Upper lobe of left lung (tissue), 6 donors: ENCODE data around the gene XNDC1N. TPM values are rescaled to one million over a fixed set of nuclear protein-coding genes. Genes with fewer than 3 reads are reported as not detected.

Experiments
- ATAC-seq, 2 donors: fragments of 200-7000 bp; cut with Tn5 transposase; one replicate each; pipeline ENCODE4 v1.9.1; 2022; ENCODE audit warnings: mild to moderate bottlenecking in 2 of 2, moderate library complexity in 2 of 2; ENCODE audit not compliant: low FRiP score in 2 of 2
- DNase-seq, 2 donors: peaks; one replicate each; pipeline ENCODE4 v3.0.0-alpha.2; 2019 to 2020
- H3K27ac ChIP-seq, 4 donors: fragments of 200-600 bp; sonication (generic); one replicate each; pipeline ENCODE4 v1.5.1; 2016 to 2019
- H3K27me3 ChIP-seq, 4 donors: fragments of 200-600 bp; sonication (generic); one replicate each; pipeline ENCODE4 v1.5.1; 2017 to 2019
- H3K36me3 ChIP-seq, 4 donors: fragments of 200-600 bp; sonication (generic); one replicate each; pipeline ENCODE4 v1.5.1; 2016 to 2019
- H3K4me1 ChIP-seq, 4 donors: fragments of 200-600 bp; sonication (generic); one replicate each; pipeline ENCODE4 v1.5.1; 2018 to 2019
- H3K4me3 ChIP-seq, 4 donors: fragments of 200-600 bp; sonication (generic); one replicate each; pipeline ENCODE4 v1.5.1; 2017 to 2019; ENCODE audit warnings: mild to moderate bottlenecking in 2 of 4, moderate library complexity in 1 of 4
- H3K9me3 ChIP-seq, 4 donors: fragments of 200-600 bp; sonication (generic); one replicate each; pipeline ENCODE4 v1.5.1; 2018 to 2019
- EP300 ChIP-seq, 4 donors: sonication (generic); formaldehyde crosslinking; IDR thresholded peaks; one replicate each; pipeline ENCODE4 v1.5.1; 2017; ENCODE audit warnings: antibody characterized with exemption in 4 of 4, control low read depth in 2 of 4
- POLR2A ChIP-seq, 4 donors: fragments of 450-650 bp; IDR thresholded peaks; one replicate each; pipeline ENCODE4 v1.5.1; 2016 to 2017; ENCODE audit warnings: antibody characterized with exemption in 4 of 4, mild to moderate bottlenecking in 2 of 4
- POLR2AphosphoS5 ChIP-seq, 2 donors: sonication (generic); formaldehyde crosslinking; IDR thresholded peaks; one replicate each; pipeline ENCODE4 v1.5.1; 2017; ENCODE audit warnings: antibody characterized with exemption in 2 of 2
- WGBS, 2 donors: methylation state at CpG; one replicate each; pipeline ENCODE4 v1.1.5; 2017 to 2018; 5-methylcytosine and 5-hydroxymethylcytosine counted together
- total RNA-seq, 6 donors: library from RNA; depleted of rRNA in 4 of 6; stranded (reverse); fragments of >200 nt in 4 of 6; gene quantifications; one replicate each; pipeline versions ENCODE4 v1.1.0 to v1.2.1, GENCODE V29; 2016 to 2021
- TF ChIP-seq, protein P1 (sequence below), 6 experiments: fragments of 450-650 bp in 4 of 6; fragments of 200-600 bp in 2 of 6; sonication (generic) in 2 of 6; IDR thresholded peaks; one replicate each; pipeline ENCODE4 v1.5.1; 2016 to 2019; ENCODE audit warnings: antibody characterized with exemption in 6 of 6
- donor health status: DM: no; HTN: no; CAD: no; lungs with moderate emphysema.
- donor health status: DM: no; HTN: yes; CAD: no; lungs with severe emphysema.

The XNDC1N gene
- total RNA-seq, 6 donors from 2014 or later: 5.6 to 14.7 (median 7.0) TPM

DNA sequence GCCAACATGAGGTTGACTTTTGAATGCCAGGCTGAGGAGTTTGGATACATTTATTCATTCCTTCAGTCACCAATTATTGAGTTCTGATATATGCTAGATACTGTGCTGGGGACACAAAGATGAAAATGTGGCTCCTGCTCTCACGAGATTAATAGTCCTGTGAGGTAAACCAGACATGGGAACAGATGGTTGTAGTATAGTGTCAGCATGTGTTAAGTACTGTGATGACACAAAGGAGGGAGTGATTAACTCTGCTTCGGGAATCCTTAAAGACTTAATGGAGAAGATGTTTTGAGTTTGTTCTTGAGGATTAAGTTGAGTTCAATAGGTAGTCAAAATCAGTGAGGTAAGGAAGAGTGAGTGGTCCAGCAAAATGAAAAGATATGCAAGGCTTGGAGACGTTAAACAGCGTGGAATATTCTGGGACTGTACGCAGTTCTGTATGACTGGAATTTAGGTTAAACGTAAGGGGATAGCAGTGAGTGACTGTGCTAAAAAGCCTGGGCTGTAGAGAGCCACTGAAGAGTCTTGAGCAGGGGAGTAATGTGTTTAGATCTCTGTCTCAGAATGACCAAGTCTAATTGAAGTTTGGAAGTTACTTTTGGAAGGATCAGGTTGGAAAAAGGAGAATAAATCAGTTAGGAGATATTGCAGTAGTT, 12.3 kb upstream of the XNDC1N start:
- Histone ChIP-seq H3K27ac (no peak overlapping the region), H3K4me1 (peaks cover 0 to 13% (median 6%) of the 10 kb centered on the region in 4 donors), H3K36me3 (no peaks in the 10 kb centered on the region), H3K27me3 (no peaks in the 10 kb centered on the region), H3K9me3 (no peaks in the 10 kb centered on the region), H3K4me3 (no peak overlapping the region)
- TF ChIP-seq EP300 (IDR thresholded peaks at IDR 0.05) (no peak), POLR2AphosphoS5 (IDR thresholded peaks at IDR 0.05) (no peak), POLR2A (IDR thresholded peaks at IDR 0.05) (no peak)
- TF ChIP-seq, protein P1, sequence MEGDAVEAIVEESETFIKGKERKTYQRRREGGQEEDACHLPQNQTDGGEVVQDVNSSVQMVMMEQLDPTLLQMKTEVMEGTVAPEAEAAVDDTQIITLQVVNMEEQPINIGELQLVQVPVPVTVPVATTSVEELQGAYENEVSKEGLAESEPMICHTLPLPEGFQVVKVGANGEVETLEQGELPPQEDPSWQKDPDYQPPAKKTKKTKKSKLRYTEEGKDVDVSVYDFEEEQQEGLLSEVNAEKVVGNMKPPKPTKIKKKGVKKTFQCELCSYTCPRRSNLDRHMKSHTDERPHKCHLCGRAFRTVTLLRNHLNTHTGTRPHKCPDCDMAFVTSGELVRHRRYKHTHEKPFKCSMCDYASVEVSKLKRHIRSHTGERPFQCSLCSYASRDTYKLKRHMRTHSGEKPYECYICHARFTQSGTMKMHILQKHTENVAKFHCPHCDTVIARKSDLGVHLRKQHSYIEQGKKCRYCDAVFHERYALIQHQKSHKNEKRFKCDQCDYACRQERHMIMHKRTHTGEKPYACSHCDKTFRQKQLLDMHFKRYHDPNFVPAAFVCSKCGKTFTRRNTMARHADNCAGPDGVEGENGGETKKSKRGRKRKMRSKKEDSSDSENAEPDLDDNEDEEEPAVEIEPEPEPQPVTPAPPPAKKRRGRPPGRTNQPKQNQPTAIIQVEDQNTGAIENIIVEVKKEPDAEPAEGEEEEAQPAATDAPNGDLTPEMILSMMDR (IDR thresholded peaks at IDR 0.05): no peak
- WGBS, 2 donors: 92 to 96% methylated on average over 6 of the region's 6 CpGs
- no peak for ATAC-seq
- no peak for DNase-seq

DNA sequence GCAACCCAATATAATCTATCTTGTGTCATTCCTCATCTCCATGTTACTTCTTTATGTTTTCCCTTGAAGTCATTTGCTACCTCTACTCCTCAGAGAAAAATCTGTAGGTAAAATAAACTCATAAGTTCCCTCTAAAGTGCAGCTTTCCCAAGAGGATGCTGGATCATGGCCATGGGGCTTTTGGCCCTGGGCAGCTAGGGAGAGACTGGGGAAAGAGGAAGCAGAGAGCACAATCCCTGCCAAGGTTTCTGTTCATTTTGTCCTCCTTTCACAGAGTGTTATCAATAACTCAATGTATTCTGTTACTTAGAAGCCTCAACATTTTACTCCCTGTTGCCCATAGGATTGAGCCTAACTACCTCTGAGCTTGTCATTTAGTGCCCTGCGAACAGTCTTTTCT, 9.4 kb upstream of the XNDC1N start:
- Histone ChIP-seq H3K27me3 (no peaks in the 10 kb centered on the region), H3K4me3 (no peak overlapping the region), H3K9me3 (no peaks in the 10 kb centered on the region), H3K4me1 (peaks cover 0 to 13% (median 4%) of the 10 kb centered on the region in 4 donors), H3K36me3 (no peaks in the 10 kb centered on the region), H3K27ac (no peak overlapping the region)
- ATAC-seq (no peak), DNase-seq (no peak)
- 89 to 95% methylated on average over 1 of the region's 1 CpG for WGBS, 2 donors
- TF ChIP-seq POLR2A (IDR thresholded peaks at IDR 0.05): no peak
- TF ChIP-seq EP300 (IDR thresholded peaks at IDR 0.05): no peak
- no peak for TF ChIP-seq POLR2AphosphoS5 (IDR thresholded peaks at IDR 0.05)
- TF ChIP-seq, protein P1 (IDR thresholded peaks at IDR 0.05): no peak

DNA sequence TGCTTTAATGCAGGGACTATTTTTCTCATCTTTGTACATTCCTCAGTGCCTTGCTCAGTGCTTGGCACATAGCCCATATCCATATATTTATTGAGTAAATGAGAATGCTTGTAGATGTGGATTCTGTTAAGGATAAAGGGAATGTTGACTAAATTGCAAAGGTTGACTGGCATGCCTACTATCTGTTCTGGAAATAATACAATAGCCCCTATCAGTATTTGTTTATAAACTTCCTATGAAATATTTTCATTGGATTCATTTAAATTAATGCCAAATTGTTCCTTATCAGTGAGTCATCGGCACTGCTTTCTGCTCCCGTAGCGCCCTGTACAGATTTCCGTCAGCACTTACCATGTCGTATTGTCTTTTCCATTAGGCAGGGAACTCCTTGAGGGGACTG, 8.4 kb upstream of the XNDC1N start:
- Histone ChIP-seq H3K4me1 (peaks cover 0 to 13% (median 4%) of the 10 kb centered on the region in 4 donors), H3K9me3 (no peaks in the 10 kb centered on the region), H3K27ac (no peak overlapping the region), H3K4me3 (no peak overlapping the region), H3K27me3 (no peaks in the 10 kb centered on the region), H3K36me3 (no peaks in the 10 kb centered on the region)
- ATAC-seq (no peak), DNase-seq (no peak)
- 49 to 62% methylated on average over 5 of the region's 5 CpGs for WGBS, 2 donors
- TF ChIP-seq EP300 (IDR thresholded peaks at IDR 0.05) (no peak), POLR2A (IDR thresholded peaks at IDR 0.05) (no peak), POLR2AphosphoS5 (IDR thresholded peaks at IDR 0.05) (no peak)
- TF ChIP-seq, protein P1 (IDR thresholded peaks at IDR 0.05): no peak

DNA sequence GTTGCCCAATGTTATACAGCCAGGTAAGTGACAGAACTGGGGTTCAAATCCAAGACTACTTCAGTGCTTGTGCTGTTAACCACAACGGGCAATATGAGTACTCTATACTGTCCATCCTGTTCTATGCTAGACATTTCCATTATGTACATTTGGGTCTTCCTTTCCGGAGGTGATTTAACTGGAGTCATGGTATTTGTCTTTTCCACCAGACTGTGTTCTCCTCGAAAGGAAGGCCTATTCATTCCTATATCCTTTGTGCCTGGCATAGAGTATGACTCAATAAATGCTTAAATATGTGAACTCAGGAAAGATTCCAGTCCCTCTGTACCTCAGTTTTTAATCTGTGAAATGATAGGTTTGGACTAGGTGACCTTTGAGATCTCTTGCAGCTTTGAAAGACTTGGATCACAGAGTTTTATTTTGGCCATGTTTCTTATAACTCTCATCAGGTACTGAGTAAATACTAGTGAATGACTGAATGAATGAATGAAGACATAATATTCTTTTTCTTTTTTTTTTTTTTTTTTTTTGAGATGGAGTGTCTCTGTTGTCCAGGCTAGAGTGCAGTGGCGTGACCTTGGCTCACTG, 7.0 kb upstream of the XNDC1N start:
- no peaks in the 10 kb centered on the region for H3K9me3 ChIP-seq
- no peaks in the 10 kb centered on the region for H3K36me3 ChIP-seq
- no peak for ATAC-seq
- TF ChIP-seq POLR2AphosphoS5 (IDR thresholded peaks at IDR 0.05): no peak
- TF ChIP-seq, protein P1 (IDR thresholded peaks at IDR 0.05): no peak
- 86 to 93% methylated on average over 4 of the region's 4 CpGs for WGBS, 2 donors
- H3K27ac ChIP-seq: no peak overlapping the region
- H3K4me3 ChIP-seq: no peak overlapping the region
- peaks cover 0 to 24% (median 6%) of the 10 kb centered on the region in 4 donors for H3K4me1 ChIP-seq
- DNase-seq: no peak
- H3K27me3 ChIP-seq: no peaks in the 10 kb centered on the region

DNA sequence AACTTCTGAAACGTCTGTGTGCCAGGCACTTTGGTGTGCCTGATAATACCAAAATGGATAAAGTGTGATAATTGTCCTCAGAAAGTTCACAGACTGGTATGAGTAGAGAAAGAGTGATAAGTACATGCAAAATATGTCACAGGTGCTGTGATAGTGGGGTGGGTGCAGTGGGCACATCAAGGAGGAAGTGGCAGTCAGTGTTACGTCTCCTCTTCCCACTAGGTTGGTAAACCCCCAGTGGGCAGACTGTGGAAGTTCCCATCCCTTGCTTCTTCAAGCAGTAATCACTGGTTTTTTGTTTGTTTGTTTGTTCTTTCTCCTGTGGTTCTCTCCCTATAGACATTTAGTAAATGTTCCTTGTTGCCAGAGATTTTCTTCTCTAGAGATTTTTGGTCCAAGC, 5.8 kb upstream of the XNDC1N start:
- WGBS, 2 donors: 39 to 47% methylated on average over 2 of the region's 2 CpGs
- H3K36me3 ChIP-seq: no peaks in the 10 kb centered on the region
- DNase-seq (no peak), ATAC-seq (no peak)
- no peaks in the 10 kb centered on the region for H3K9me3 ChIP-seq
- TF ChIP-seq POLR2A (IDR thresholded peaks at IDR 0.05) (no peak), EP300 (IDR thresholded peaks at IDR 0.05) (no peak), POLR2AphosphoS5 (IDR thresholded peaks at IDR 0.05) (no peak)
- TF ChIP-seq, protein P1 (IDR thresholded peaks at IDR 0.05): no peak
- H3K4me1 ChIP-seq: peaks cover 11 to 36% (median 17%) of the 10 kb centered on the region in 4 donors
- no peak overlapping the region for H3K4me3 ChIP-seq
- no peaks in the 10 kb centered on the region for H3K27me3 ChIP-seq
- no peak overlapping the region for H3K27ac ChIP-seq
